Stimulated activated CD8-positive, alpha-beta memory T cell treated with anti-CD3 and anti-CD28 coated beads, Interleukin-4, amount 100 ng/mL, for 1 hour (primary cell): ENCODE measurements around the gene KIF20B.
"Not testable (repeated sequence)": the region's sequence is repeated elsewhere in the genome, so short reads cannot be mapped to it uniquely, and the experiment has no call there.

Experiments used
- DNase-seq, 2 donors: peaks; one replicate each; pipeline ENCODE4 v3.0.0-alpha.2; 2020; ENCODE audit warnings: low read depth in 2 of 2, low spot score in 1 of 2

KIF20B gene

DNA sequence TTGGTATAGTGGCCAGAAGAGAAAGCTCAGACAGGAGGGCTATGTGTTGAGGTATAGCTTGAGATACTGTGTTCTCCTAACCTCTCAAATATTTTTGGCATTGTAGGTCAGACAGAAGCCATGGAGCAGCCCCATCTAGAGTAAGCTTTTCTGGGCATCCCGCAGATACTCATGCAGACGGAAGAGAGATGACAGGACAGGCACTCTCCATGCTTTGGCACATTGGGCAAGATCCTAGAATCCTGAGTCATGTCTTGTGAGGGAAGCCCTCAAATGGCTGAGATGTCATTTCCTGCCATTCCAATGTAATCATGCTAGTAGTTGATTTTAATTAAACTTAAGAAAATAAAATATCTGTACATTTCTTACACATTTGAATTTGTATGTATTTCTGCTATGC, 16.8 kb upstream of the KIF20B start:
- DNase-seq: no peak

DNA sequence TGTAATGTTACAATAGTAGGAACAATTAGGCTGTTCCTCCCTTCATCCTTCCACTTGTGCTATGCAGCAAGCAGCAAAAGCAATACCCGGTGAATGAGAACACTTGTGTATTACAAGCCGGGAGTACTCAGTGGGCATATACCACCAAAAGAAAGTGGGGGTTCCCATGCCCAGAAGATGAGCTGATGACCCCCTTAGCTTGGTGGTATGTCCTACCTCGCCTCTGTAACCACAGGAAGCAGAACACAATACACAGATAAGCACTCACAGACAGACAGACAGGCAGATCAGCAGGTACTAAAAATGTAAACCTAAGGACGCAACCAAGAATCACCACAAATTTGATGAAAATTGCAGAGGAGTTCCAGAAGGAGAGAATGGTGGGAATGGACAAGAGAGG, 15.5 kb upstream of the KIF20B start:
- no peak for DNase-seq

DNA sequence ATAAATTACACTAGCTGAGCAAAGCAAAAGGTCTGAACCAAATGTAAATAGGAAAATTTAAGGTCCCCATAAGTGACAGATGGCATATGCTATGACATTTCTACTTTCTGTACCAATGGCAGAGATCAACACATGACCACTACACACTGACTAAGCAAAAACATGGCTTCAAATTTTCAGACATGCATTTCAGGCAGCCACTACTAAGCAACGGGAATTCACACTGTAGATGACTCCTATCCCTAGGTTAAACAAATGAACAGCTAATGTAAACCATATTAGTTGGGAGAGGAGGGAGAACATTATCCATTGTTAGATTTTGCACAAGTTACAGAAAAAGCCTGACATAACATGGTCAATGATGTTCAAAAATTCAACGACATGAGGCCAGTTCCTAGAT, 11.4 kb upstream of the KIF20B start:
- DNase-seq: no peak

DNA sequence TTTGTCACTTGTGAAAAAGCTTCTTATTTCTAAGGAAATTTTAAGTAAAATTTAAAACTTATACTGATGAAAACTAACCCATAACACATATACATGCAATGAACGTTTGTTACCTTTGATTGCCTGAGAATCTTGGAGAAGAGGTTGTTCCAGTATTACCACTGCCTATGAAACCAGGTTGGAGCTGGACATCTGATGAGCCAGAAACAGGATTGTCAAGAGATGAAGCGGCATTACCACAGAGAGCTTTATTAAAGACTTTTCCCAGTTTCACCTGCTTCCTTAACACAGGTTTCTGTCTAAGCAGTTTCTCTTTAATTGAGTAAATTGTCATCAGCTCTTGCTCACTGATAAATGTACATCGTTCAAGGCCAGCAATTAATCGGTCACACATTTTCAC, 9.0 kb upstream of the KIF20B start:
- no peak for DNase-seq

DNA sequence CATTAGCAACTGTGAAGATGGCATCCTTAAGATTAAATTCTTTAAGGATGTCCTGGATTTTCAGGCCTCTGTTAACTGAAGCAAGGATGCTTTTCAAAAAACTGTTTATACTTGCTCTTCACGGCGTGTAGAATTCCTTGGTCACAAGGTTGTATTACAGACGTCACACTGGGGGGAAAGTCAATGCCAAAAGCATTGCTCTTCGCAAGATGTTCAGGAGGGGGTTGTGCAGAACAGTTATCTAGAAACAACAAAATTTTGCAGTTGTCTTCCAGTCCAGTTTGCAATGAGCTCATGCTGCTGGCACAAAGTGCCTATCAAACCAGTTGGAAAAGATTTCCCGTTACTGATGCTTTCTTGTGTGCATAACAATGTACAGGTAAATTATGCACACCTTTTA, 8.2 kb upstream of the KIF20B start:
- DNase-seq: no peak

DNA sequence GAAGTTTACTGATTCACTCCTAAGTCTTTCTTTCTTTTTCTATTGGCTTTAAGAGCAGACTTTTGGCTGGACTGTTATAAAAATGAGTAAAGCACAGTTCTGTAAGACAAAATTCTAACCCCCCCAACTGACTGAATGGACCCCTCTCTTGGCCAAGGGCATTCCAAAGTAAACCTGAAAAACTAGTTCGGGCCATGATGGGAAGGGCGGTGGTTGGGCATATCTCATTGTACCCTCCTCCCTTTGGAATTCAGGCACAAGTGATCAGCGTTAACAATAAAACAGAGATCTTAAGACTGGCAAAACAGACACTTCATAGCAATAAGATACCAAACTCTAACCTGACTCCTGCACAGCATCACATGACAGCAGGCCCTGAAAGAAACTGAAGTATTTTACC, 6.1 kb upstream of the KIF20B start:
- no peak for DNase-seq

DNA sequence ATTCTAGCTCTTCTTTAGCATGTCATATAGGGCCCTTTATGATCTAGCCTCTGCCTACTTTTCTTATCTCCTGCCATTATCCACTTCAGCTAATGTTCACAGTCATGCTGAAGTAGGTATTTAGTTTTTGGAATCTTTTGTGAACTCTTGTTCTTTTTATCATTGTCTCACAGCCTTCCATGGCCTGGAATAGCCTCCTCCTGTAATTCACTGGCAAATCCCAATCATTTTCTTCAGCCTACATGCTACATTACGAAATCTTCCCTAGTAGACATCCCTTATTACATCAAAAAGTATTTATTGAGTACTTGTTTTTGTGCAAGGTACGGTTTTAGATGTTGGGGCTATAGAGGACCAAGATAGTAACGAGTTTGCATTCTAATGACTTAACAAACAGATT, 3.4 kb upstream of the KIF20B start:
- DNase-seq: no peak

DNA sequence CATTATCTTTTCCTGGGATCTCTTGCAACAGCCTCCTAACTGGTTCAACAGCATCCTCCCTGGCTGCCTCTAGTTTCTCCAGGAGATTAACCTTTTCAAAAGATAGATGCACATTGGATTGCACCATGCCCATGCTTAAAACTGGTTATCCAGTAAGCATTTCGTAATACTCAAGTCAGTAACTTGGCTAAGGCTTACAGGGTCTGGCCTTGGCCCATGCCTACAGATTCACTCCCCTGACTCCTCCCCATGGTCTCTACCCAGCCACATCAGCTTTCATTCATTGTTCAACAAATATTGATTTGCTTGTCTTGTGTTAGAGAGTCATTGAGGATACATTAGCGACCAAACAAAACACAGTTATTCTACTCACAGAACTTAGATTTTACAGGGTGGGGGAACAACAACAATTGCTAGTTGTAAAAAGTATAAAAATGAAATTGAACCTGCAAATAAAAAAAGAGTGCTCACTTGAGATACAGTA, 1.8 kb upstream of the KIF20B start:
- DNase-seq: no peak

DNA sequence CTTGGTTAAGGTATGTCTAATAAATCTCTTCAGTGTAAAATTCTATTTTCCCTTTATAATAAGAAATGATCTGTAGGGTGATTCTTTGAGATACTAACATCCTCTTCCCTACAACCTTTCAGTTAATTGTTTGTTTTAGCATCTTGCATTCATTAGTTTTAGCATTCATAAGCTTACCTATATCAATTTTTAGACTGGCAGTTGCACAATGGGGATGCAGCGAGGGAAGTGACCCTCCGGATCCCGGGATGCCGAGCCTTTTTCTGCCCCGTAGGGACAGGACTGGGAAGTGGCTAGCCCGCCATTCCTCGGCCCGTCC, 508 bp upstream of the KIF20B start:
- no peak for DNase-seq

DNA sequence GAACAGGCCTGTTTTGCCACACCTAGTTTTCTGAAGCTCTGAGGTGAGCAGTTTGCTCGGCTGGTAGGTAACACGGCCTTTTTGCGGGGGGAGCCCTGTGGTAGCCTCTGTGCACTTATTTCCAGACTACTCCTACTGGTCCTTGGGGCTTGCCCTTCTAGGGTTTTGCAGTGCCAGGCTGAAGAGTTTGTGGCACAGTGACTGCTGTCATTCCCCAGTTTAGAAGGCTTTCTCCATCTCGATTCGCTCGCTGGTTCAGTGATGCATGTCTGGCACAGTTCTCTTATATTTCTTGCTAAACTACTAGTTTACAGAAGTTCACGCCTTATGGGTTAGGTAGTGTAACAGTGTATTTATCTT, 711 bp downstream of the KIF20B start:
- DNase-seq: no peak

DNA sequence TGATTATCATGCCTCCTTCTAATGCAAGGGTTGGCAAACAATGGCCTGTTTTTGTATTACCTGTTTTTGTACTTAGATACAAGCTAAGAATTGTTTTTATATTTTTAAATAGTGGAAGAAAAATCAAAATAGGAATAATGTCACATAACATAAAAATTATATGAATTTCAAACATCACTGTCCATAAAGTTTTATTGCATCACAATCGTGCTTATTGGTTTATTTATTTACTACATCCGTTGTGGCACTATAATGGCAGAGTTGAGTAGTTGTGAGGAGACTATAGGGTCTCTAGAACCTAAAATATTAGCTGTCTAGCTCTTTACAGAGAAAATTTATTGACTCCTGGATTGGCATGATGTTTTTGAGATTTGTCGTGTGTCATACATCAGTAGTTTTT, 4.1 kb downstream of the KIF20B start:
- no peak for DNase-seq

DNA sequence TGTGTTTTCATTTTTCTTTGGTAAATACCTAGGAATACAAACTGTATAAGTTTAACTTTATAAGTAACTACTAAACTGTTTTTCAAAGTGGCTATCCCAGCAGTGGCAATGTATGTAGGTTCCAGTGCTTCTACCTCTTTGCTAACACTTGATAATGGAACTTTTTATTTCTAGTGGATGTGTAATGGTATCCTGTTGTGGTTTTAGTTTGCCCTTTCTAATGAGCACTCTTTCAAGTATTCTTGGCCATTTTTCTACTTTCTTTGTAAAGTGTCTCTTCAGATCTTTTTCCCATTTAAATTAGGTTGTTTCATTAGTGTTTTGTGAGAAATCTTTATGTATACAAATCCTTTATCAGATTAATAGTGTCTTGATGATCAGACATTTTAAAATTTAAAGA, 4.6 kb downstream of the KIF20B start:
- no peak for DNase-seq

DNA sequence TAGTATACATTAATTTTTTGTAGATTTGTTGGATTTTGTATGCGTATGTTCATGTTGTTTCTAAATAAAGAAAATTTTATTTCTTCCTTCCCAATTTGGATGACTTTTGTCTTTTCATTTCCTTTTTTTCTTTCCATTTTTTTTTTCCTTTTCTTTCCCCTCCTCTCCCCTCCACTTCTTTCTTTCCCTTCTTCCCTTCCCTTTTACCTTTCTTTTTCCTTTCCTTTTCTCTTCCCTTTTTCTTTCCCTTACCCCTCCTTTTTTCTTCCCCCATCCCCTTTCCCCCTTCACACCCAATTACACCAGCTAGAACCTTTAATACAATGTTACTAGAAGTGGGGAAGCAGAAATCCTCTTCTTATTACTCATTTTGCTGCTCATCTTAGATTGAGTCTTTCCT, 6.0 kb downstream of the KIF20B start:
- no peak for DNase-seq

DNA sequence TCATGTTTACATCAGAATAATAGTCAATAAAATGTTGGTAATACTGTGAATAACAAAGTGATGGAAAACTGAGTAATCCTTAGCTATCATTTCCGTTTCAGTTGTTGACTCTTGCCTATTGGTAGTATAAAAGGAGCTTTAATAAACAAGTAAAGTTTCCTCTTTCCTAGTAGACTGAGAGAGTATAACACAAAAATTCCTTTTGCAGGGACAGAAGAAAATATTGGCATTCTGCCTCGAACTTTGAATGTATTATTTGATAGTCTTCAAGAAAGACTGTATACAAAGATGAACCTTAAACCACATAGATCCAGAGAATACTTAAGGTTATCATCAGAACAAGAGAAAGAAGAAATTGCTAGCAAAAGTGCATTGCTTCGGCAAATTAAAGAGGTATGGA, 9.4 kb downstream of the KIF20B start:
- no peak for DNase-seq

DNA sequence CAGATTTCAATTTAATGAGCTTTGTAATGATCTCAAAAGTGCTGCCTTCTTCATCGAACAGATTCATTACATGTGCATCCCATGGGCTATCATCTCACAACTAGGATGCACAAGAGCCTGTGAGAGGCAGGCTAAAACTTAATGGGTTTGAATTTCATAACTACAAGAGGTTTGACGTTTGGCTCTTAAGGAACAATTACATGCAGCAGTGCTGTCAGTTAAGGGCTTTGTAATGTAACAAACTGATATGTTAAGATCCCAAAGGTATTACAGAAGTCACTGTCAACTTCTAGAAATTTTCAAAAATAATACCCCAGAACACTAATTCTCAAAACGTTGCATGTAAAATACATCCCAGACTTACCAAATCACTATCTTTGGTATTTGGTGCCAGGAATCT, 33.2 kb downstream of the KIF20B start:
- no peak for DNase-seq

DNA sequence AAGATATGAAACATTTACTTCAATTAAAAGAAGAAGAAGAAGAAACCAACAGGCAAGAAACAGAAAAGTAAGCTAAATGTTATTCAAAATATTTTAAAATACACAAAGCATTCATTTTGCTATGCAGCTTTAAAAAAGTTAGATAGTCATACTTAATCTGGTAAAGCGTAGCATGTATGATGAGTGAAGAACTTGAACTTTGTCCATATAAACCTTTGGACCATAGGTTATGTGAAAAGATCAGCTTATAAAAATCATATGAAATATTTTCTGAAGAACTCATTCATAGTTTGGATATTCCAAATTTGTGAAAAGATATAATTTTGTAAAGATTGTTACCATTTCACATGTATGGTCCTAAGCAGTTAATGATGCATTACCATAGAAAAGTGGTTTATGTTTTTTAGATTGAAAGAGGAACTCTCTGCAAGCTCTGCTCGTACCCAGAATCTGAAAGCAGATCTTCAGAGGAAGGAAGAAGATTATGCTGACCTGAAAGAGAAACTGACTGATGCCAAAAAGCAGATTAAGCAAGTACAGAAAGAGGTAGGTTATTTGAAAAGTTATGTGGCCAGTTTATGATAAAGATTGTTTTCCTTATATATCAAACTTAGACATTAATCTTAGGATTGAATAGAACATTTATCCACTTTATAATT, 37.3 kb downstream of the KIF20B start:
- DNase-seq: no peak

DNA sequence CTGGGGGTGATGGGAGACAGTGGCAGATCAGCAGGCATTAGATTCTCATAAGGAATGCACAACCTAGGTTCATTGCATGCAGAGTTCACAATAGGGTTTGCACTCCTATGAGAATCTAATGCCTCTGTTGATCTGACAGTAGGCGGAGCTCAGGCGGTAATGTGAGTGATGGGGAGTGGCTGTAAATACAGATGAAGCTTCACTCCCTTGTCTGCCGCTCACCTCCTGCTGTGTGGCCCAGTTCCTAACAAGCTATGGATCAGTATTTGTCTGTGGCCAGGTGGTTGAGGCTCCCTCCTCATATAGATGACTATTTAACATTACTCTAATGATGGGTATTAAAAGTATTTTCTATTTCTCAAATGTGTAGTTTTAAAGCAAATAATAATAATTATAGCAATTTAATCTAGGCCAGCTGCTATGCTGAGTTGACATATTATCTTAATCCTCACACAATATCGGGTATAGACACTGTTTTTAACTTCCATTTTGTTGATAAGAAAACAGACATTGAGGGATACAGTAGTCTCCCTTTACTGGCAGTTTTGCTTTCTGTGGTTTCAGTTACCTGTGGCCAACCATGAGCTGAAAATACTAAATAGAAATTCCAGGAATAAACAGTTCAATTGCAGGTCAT, 39.9 kb downstream of the KIF20B start:
- no peak for DNase-seq

DNA sequence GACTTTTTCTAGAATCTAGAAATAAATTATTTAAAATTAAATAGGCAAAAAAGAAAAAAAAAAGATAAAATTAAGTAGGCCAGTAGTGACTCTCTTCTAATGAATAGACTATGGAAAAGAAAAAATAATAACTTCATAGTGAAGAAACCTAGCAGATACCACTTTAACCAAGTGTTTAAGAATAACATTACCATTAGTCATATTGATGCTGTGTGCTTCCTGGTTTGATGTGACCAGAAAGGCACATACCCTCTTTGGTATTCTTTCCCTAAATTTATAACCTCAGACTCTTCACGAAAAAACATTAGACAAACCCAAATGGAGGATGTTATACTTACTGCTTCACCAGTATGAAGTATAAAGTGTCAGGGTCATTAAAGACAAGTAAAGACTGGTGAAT, 42.6 kb downstream of the KIF20B start:
- no peak for DNase-seq

DNA sequence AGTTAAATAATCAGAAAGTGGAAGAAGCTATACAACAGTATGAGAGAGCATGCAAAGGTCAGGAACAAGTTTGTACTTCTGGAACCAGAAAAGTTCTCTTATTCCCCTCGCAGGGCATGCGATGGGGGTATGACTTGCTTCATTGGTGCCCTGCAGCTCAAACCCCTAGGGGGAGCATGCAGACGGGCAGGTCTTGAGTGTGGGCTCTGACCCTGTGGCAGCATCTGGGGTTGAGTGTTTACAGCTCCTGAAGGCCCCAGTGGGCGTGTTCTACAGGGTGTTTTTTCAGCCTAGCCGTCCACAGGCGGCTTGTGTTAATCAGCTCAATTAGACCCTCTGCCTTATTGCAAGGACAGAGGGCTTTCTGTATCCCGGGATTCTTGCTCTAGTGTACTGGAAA, 44.5 kb downstream of the KIF20B start:
- no peak for DNase-seq

DNA sequence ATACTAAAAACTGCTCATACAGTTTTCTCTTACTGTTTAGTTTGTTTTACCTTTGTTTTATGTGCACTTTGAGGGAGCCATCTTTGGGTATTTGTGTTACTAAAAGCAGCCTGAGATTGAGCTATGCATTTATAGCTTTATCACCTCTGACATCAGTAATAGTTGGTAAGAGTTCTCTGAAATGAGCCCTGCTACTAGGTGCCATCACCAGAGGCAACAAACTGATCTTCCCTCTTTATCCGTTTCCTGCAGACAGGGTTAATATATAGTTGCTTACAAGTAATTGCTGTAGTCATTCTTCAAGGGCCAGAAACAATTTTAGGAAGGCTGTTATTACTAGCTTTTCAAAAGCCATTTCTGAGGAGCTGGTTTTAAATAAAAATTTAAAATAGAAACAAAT, 49.1 kb downstream of the KIF20B start:
- DNase-seq: no peak

DNA sequence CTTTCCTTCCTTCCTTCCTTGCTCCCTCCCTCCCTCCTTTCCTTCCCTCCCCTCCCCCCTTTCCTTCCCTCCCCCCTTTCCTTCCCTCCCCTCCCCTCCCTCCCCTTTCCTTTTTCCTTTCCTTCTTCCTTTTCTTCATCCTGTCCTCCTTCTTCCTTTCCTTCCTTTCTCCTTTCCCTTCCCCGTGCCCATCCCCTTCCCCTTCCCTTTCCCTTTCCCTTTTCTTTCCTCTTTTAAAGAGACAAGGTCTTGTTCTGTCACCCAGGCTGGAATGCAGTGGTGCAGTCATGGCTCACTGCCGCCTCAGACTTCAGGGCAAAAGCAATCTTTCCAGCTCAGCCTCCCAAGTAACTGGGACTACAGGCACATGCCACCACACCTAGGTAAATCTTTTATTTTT, 54.0 kb downstream of the KIF20B start:
- no peak for DNase-seq

DNA sequence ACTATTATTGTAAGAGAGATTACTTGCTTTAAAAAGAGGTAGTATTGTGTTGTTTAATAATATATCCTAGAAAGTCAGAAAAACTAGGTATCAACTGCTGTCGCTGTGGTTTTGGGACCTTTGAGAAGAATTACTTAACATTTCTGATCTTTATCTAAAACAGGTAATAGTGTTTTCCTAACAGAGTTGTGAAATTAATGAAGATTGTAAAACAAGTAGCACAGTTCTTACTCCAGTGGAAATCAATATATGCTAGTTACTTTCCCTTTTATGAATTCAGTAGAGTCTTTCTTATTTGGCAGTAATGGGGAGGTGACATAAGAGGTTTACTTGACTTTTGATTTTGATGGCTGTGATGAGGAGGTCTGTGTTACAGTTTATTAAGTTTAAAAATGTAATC, 58.1 kb downstream of the KIF20B start:
- no peak for DNase-seq

DNA sequence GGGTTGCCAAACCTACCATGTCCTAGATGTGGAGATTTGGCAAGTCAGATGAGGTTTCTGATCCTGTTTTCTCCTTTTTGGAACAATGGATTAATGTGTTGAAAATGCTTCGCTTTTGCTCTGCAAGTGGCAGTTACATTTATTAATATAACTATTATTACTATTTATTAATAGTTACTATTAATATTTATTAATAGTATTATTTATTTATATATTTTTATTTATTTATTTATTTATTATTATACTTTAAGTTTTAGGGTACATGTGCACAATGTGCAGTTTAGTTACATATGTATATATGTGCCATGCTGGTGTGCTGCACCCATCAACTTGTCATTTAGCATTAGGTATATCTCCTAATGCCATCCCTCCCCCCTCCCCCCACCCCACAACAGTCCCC, 62.3 kb downstream of the KIF20B start:
- DNase-seq: not testable (repeated sequence)

DNA sequence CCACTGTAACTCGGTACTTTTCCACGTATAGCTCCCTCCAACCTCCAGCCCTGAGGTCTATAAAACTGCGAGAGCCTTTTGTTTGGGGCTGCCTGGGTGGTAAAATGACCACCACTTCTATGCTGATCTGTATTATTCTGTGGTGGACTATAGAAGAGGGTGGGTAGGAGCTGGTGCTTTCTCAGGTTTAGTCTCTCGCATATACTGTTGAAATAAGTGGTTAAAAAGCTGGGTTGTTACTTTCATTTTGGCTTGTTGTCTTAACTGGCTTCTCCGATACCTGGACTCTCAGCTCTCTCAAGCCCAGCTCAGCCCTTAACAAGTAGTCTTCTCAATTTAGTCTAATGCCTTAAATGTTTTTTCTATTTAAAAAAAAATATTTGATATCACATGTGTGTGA, 70.3 kb downstream of the KIF20B start:
- DNase-seq: no peak
